GM12878 (cell line): Measurements from ENCODE around the gene FOXP1. TPM values are rescaled to one million over a fixed set of nuclear protein-coding genes. Genes with fewer than 3 reads are reported as not detected.

Experiments
- ATAC-seq: fragments of 200-7000 bp; cut with Tn5 transposase; 3 replicates; pipeline ENCODE4 v1.9.1; 2020; ENCODE audit warnings: mild to moderate bottlenecking, moderate library complexity
- BruUV-seq: library from RNA; stranded (reverse); fragments of 400-500 nt; replicated peaks from 2 replicates; lab custom pipeline; 2021; lab: Mats Ljungman, UMichigan
- CTCF ChIA-PET: fragments of 300-600 bp; sonication (Branson Sonifier 250); formaldehyde crosslinking; extraction: SDS; loops from one replicate; lab custom pipeline; 2021; ENCODE audit warnings: inconsistent platforms; lab: Yijun Ruan, JAX
- POLR2A ChIA-PET: fragments of 350-600 bp; formaldehyde crosslinking; extraction: SDS; loops from one replicate; lab custom pipeline; 2021; ENCODE audit warnings: inconsistent platforms; lab: Charles Lee
- RAD21 ChIA-PET: fragments of 300-600 bp; sonication (Branson Sonifier 250); formaldehyde crosslinking; loops from one replicate; lab custom pipeline; 2023; ENCODE audit warnings: antibody characterized with exemption; ENCODE audit not compliant: unreplicated experiment; lab: Charles Lee
- SMC1A ChIA-PET: fragments of 300-600 bp; sonication (Branson Sonifier 250); formaldehyde crosslinking; loops from one replicate; lab custom pipeline; 2023; ENCODE audit not compliant: unreplicated experiment, uncharacterized antibody; lab: Charles Lee
- DNase-seq: peaks from one replicate; pipeline ENCODE4 v3.0.0-alpha.2; 2011; ENCODE audit warnings: low read depth, low spot score
- FAIRE-seq: peaks from 3 replicates; lab custom pipeline; 2011; peaks lifted over from hg19 to GRCh38; lab: Jason Lieb, UNC
- H2AFZ ChIP-seq: 2 replicates; pipeline ENCODE4 v1.6.0; 2011; ENCODE audit warnings: low read depth, low read length, control low read depth; ENCODE audit not compliant: control insufficient read depth
- H3K27ac ChIP-seq: 2 replicates; pipeline ENCODE4 v1.5.1; 2011; ENCODE audit warnings: control low read depth; ENCODE audit not compliant: control insufficient read depth, insufficient read depth
- H3K27me3 ChIP-seq, 2 experiments: replicated peaks in 1 of 2; 2 replicates each; pipeline versions ENCODE4 v1.6.0 to v1.6.1; 2011; ENCODE audit warnings: low read length in 1 of 2; ENCODE audit not compliant: control insufficient read depth in 2 of 2, insufficient read depth in 2 of 2
- H3K36me3 ChIP-seq, 2 experiments: 2 replicates each; pipeline ENCODE4 v1.5.1; 2011; ENCODE audit warnings: low read length in 1 of 2; ENCODE audit not compliant: control insufficient read depth in 2 of 2, insufficient read depth in 2 of 2
- H3K4me1 ChIP-seq: 2 replicates; pipeline ENCODE4 v1.6.1; 2011; ENCODE audit warnings: mild to moderate bottlenecking, low read length, moderate library complexity, mixed read lengths; ENCODE audit not compliant: control insufficient read depth, insufficient read depth
- H3K4me2 ChIP-seq: 2 replicates; pipeline ENCODE4 v1.6.0; 2011; ENCODE audit warnings: control low read depth; ENCODE audit not compliant: control insufficient read depth, insufficient read depth
- H3K4me3 ChIP-seq: fragments of 200-600 bp; sonication (generic); 2 replicates; pipeline ENCODE4 v1.5.1; 2016
- H3K79me2 ChIP-seq: 2 replicates; pipeline ENCODE4 v1.6.0; 2011; ENCODE audit warnings: low read length; ENCODE audit not compliant: control insufficient read depth, insufficient read depth
- H3K9ac ChIP-seq: 2 replicates; pipeline ENCODE4 v1.8.0; 2011; ENCODE audit warnings: low read length, control low read depth, mixed read lengths; ENCODE audit not compliant: control insufficient read depth, insufficient read depth
- H3K9me3 ChIP-seq: replicated peaks from 3 replicates; pipeline ENCODE4 v1.5.1; 2011; ENCODE audit warnings: mild to moderate bottlenecking, low read length; ENCODE audit not compliant: control insufficient read depth, insufficient read depth
- H4K20me1 ChIP-seq: 2 replicates; pipeline ENCODE4 v1.6.0; 2011; ENCODE audit not compliant: control insufficient read depth, insufficient read depth
- CBFB ChIP-seq: IDR thresholded peaks from 2 replicates; pipeline ENCODE4 v1.6.1; 2016; ENCODE audit warnings: antibody characterized with exemption, low read depth
- IRF3 ChIP-seq: fragments of 450-650 bp; IDR thresholded peaks from 2 replicates; pipeline ENCODE4 v1.6.1; 2014; ENCODE audit warnings: mild to moderate bottlenecking
- KDM1A ChIP-seq: fragments of 200-600 bp; sonication (generic); IDR thresholded peaks from 2 replicates; pipeline ENCODE4 v1.6.1; 2016; ENCODE audit warnings: borderline replicate concordance
- KLF5 ChIP-seq: fragments of 450-650 bp; IDR thresholded peaks from 2 replicates; pipeline ENCODE4 v1.6.1; 2014; ENCODE audit warnings: mild to moderate bottlenecking; ENCODE audit not compliant: partially characterized antibody
- NR2C2 ChIP-seq: IDR thresholded peaks from 2 replicates; pipeline ENCODE4 v1.6.1; 2011; ENCODE audit warnings: borderline replicate concordance, low read depth; ENCODE audit not compliant: control insufficient read depth, insufficient read length
- WRNIP1 ChIP-seq: IDR thresholded peaks from 2 replicates; pipeline ENCODE4 v1.6.1; 2011; ENCODE audit warnings: low read depth, low read length, improper control_type of control experiment, borderline replicate concordance
- ZBTB33 ChIP-seq: fragments of 450-650 bp; IDR thresholded peaks from 2 replicates; pipeline ENCODE4 v1.6.1; 2017; ENCODE audit warnings: mild to moderate bottlenecking
- ZNF24 ChIP-seq: fragments of 450-650 bp; IDR thresholded peaks from 2 replicates; pipeline ENCODE4 v1.6.1; 2017; ENCODE audit warnings: antibody characterized with exemption, mild to moderate bottlenecking
- WGBS: methylation state at CpG from one replicate; pipeline ENCODE4 v1.1.6; 2016; ENCODE audit warnings: low lambda C conversion rate; ENCODE audit not compliant: insufficient replicate concordance, insufficient coverage; ENCODE audit errors: missing lambda C conversion rate; 5-methylcytosine and 5-hydroxymethylcytosine counted together
- in situ Hi-C: fragments of 300-500 bp; cut with MboI; formaldehyde crosslinking; loops from 9 replicates; pipeline ENCODE4 v1.14.3; 2018; ENCODE audit warnings: mixed read lengths
- intact Hi-C: fragments of 100-400 bp; cut with micrococcal nuclease; formaldehyde crosslinking; loops from one replicate; pipeline ENCODE4 v1.14.2; 2022; ENCODE audit not compliant: unreplicated experiment
- polyA plus RNA-seq, 11 experiments: library from polyadenylated mRNA; depleted of rRNA in 4 of 11; unstranded in 6 of 11; stranded (reverse) in 5 of 11; fragments of >200 nt; fragmentation: Nextera tagmentation in 4 of 11; fragmentation: Illumina TruSeq in 1 of 11; extraction: Ambion mirVana in 4 of 11; extraction: Trizol in 1 of 11; gene quantifications; 1 replicate in 1 of 11; 2 replicates in 10 of 11; pipeline versions ENCODE4 v1.2.1 to v1.2.3, GENCODE V29; 2011 to 2016; ENCODE audit warnings: inconsistent platforms in 2 of 11, missing spikeins in 2 of 11, low read depth in 1 of 11
- total RNA-seq, 4 experiments: library from RNA; depleted of rRNA in 3 of 4; stranded (reverse); fragments of >200 nt in 3 of 4; fragmentation: Illumina TruSeq in 1 of 4; extraction: Trizol in 1 of 4; gene quantifications; 2 replicates each; pipeline versions ENCODE4 v1.2.1 to v1.2.3, GENCODE V29; 2013 to 2021

Gene FOXP1
- total and polyA plus RNA-seq, 10 of the 15 experiments (the other 5 are each of a cell fraction or from before 2014, with no cell fraction given): 0.05 to 1.6 (median 0.20) TPM; not detected in 1

- Histone ChIP-seq H3K4me1 (no peaks in the 10 kb centered on the region), H3K9me3 (no peaks in the 10 kb centered on the region), H3K27ac (no peak overlapping the region), H3K79me2 (no peaks in the 10 kb centered on the region), H3K9ac (no peak overlapping the region), H4K20me1 (no peaks in the 10 kb centered on the region), H3K27me3 (no peaks in the 10 kb centered on the region), H3K4me3 (no peak overlapping the region), H2AFZ (no peak overlapping the region), H3K4me2 (no peak overlapping the region), H3K36me3 (no peaks in the 10 kb centered on the region)
- no peak for DNase-seq
- no peak for FAIRE-seq
- intact Hi-C loops: loop anchor here (10.0 kb wide), 1 partner anchor 154 kb away; no protein-coding TSS in a partner anchor
- ChIA-PET POLR2A (no interaction called here), CTCF (no interaction called here), RAD21 (no interaction called here), SMC1A (no interaction called here)
- in situ Hi-C loops: loop anchor here (10.0 kb wide), 1 partner anchor 594 kb away; no protein-coding TSS in a partner anchor
- TF ChIP-seq CBFB (no peak), NR2C2 (no peak), KLF5 (no peak), ZNF24 (no peak)
- no peak for ATAC-seq
- 63% methylated on average over 6 of the region's 6 CpGs for WGBS
- no TSS peak for BruUV-seq
Observed at GRCh38 chr3:71000483-71000882, 583.0 kb downstream of the FOXP1 start.

GRCh38 chr3:70999730-71000129 is 583.8 kb downstream of the FOXP1 start:
- CTCF ChIA-PET: no interaction called here
- no peaks in the 10 kb centered on the region for H3K36me3 ChIP-seq

More at GRCh38 chr3:70999730-71000129, 583.8 kb downstream of the FOXP1 start:
- no peaks in the 10 kb centered on the region for H3K4me1 ChIP-seq
- no peaks in the 10 kb centered on the region for H3K9me3 ChIP-seq
- intact Hi-C loops: loop anchor here (10.0 kb wide), 1 partner anchor 155 kb away; no protein-coding TSS in a partner anchor
- no peak overlapping the region for H3K9ac ChIP-seq
- no peak for ATAC-seq
- ChIA-PET POLR2A (no interaction called here), SMC1A (interaction anchor here (0.8 kb wide), 1 partner anchor 23 kb away, joined by 3 read pairs; no protein-coding TSS in a partner anchor)
- FAIRE-seq: no peak
- H3K4me2 ChIP-seq: no peak overlapping the region
- no peaks in the 10 kb centered on the region for H3K27me3 ChIP-seq
- no TSS peak for BruUV-seq
- TF ChIP-seq WRNIP1: no peak
- no peak for TF ChIP-seq ZBTB33
- no peak for TF ChIP-seq KDM1A
- no peak for TF ChIP-seq IRF3
- TF ChIP-seq, all 136 proteins: peak for 0
- Histone ChIP-seq H3K27ac (no peak overlapping the region), H2AFZ (no peak overlapping the region), H4K20me1 (no peaks in the 10 kb centered on the region), H3K79me2 (no peaks in the 10 kb centered on the region), H3K4me3 (no peak overlapping the region)
- WGBS: 38% methylated on average over 4 of the region's 4 CpGs
- RAD21 ChIA-PET: no interaction called here
- DNase-seq: no peak
- in situ Hi-C loops: loop anchor here (10.0 kb wide), 1 partner anchor 595 kb away; no protein-coding TSS in a partner anchor
